ENCODE results near the gene MAST3.

GRCh38 chr19:18160493-18160970 is 63.0 kb downstream of the MAST3 start:
- TF ChIP-seq POLR2A (IDR thresholded peaks at IDR 0.05) (no peak), POLR2AphosphoS5 (IDR thresholded peaks at IDR 0.05) (no peak)
